ENCODE measurements around the gene FLOT1. TPM values are rescaled to one million over a fixed set of nuclear protein-coding genes. Genes with fewer than 3 reads are reported as not detected.

The FLOT1 gene
- total RNA-seq, 1 experiment from 2014 or later: 111 TPM

GRCh38 chr6:30780642-30780920 is 38.1 kb upstream of the FLOT1 start:
- H3K4me1 ChIP-seq (ENCODE audit: insufficient read depth, low read length): no peaks in the 10 kb centered on the region; the same call in 1 of the 2 replicates
- H3K4me3 Mint-ChIP-seq: no peak overlapping the region

More at GRCh38 chr6:30780642-30780920, 38.1 kb upstream of the FLOT1 start:
- H2BK20ac ChIP-seq (ENCODE audit: low read depth, low read length, poor library complexity, severe bottlenecking): no peak overlapping the region
- H3K4ac ChIP-seq (ENCODE audit: low read depth, low read length): no peak overlapping the region
- peaks cover 11 to 13% of the 10 kb centered on the region in 2 experiments for H3K9me3 Mint-ChIP-seq
- H3K4me2 ChIP-seq (ENCODE audit: insufficient read depth, insufficient read length, low read length): no peak overlapping the region
- no peak overlapping the region for H4K5ac ChIP-seq (ENCODE audit: insufficient read length, low read depth, low read length)
- H3K9me3 ChIP-seq (ENCODE audit: control insufficient read depth, low read depth, low read length): no peaks in the 10 kb centered on the region
- no peak overlapping the region for H2BK120ac ChIP-seq (ENCODE audit: low read depth, low read length, poor library complexity, severe bottlenecking)
- H2BK12ac ChIP-seq (ENCODE audit: insufficient read length, low read depth, low read length): no peak overlapping the region
- no peak overlapping the region for H2BK5ac ChIP-seq (ENCODE audit: insufficient read length, low read length)
- H4K91ac ChIP-seq (ENCODE audit: insufficient read length, low read depth, low read length): no peak overlapping the region
- no peak overlapping the region for H3K27ac Mint-ChIP-seq
- no peak for DNase-seq
- no peaks in the 10 kb centered on the region for H4K20me1 ChIP-seq (ENCODE audit: control insufficient read depth, insufficient read depth, insufficient read length)
- H4K8ac ChIP-seq (replicated peaks; ENCODE audit: insufficient read length, low read depth, low read length): no peak overlapping the region
- H2AFZ ChIP-seq (ENCODE audit: low read length): no peak overlapping the region
- H3K27ac ChIP-seq (ENCODE audit: insufficient read length, low read depth, low read length): no peak overlapping the region
- TF ChIP-seq CTCF (conservative IDR thresholded peaks at IDR 0.05): no peak
- no peaks in the 10 kb centered on the region for H3K79me2 ChIP-seq (ENCODE audit: insufficient read depth, low read length)
- H3K18ac ChIP-seq (ENCODE audit: insufficient read length, low read depth, low read length): no peak overlapping the region
- H3K56ac ChIP-seq (ENCODE audit: insufficient read length, low read depth, low read length): no peak overlapping the region
- H3K23ac ChIP-seq (ENCODE audit: insufficient read length, low read depth, low read length): no peak overlapping the region
- no CpG with 5 or more reads among the region's 1 CpG for WGBS (ENCODE audit: extremely low coverage, insufficient read length, low lambda C conversion rate)
- peaks cover 7 to 18% (median 10%) of the 10 kb centered on the region in 3 experiments for H3K36me3 Mint-ChIP-seq (ENCODE audit: insufficient read depth in 1 of 3, low read depth in 3 of 3)
- H3K4me1 Mint-ChIP-seq: peaks cover 15 to 17% of the 10 kb centered on the region in 2 experiments
- H3K27me3 Mint-ChIP-seq (ENCODE audit: low read depth): peaks cover 11% of the 10 kb centered on the region
- no peak overlapping the region for H3K9ac ChIP-seq (ENCODE audit: extremely low read depth, insufficient read length, low read length)
- H3K27me3 ChIP-seq (ENCODE audit: insufficient read depth, low read length): no peaks in the 10 kb centered on the region
- no peak overlapping the region for H3K14ac ChIP-seq (ENCODE audit: insufficient read depth, low read length)
- no peaks in the 10 kb centered on the region for H3K23me2 ChIP-seq (ENCODE audit: insufficient read length, low read depth, low read length, poor library complexity, severe bottlenecking)
- H2BK15ac ChIP-seq (ENCODE audit: low read depth, low read length): no peak overlapping the region; the same call in 1 of the 2 replicates
- no peak overlapping the region for H3T11ph ChIP-seq (ENCODE audit: low read length)
- H2AK5ac ChIP-seq (ENCODE audit: insufficient read length, low read length): no peak overlapping the region
- no peaks in the 10 kb centered on the region for H3K79me1 ChIP-seq (ENCODE audit: insufficient read depth, low read depth, low read length, poor library complexity, severe bottlenecking)

All from H9 (cell line).